ENCODE results near the gene CCNL2.

GRCh38 chr1:1425426-1425752 is 26.3 kb upstream of the CCNL2 start:
- TF ChIP-seq EP300 (IDR thresholded peaks at IDR 0.05) = no peak
- TF ChIP-seq, protein P1, sequence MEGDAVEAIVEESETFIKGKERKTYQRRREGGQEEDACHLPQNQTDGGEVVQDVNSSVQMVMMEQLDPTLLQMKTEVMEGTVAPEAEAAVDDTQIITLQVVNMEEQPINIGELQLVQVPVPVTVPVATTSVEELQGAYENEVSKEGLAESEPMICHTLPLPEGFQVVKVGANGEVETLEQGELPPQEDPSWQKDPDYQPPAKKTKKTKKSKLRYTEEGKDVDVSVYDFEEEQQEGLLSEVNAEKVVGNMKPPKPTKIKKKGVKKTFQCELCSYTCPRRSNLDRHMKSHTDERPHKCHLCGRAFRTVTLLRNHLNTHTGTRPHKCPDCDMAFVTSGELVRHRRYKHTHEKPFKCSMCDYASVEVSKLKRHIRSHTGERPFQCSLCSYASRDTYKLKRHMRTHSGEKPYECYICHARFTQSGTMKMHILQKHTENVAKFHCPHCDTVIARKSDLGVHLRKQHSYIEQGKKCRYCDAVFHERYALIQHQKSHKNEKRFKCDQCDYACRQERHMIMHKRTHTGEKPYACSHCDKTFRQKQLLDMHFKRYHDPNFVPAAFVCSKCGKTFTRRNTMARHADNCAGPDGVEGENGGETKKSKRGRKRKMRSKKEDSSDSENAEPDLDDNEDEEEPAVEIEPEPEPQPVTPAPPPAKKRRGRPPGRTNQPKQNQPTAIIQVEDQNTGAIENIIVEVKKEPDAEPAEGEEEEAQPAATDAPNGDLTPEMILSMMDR (IDR thresholded peaks at IDR 0.05) = no peak
- no peak for TF ChIP-seq POLR2A (IDR thresholded peaks at IDR 0.05)
- TF ChIP-seq POLR2AphosphoS5 (IDR thresholded peaks at IDR 0.05) = no peak

Data from upper lobe of left lung (tissue), 4 donors.